ENCODE data around the gene INA.
"Not testable (repeated sequence)": the region's sequence is repeated elsewhere in the genome, so short reads cannot be mapped to it uniquely, and the experiment has no call there.

DNA sequence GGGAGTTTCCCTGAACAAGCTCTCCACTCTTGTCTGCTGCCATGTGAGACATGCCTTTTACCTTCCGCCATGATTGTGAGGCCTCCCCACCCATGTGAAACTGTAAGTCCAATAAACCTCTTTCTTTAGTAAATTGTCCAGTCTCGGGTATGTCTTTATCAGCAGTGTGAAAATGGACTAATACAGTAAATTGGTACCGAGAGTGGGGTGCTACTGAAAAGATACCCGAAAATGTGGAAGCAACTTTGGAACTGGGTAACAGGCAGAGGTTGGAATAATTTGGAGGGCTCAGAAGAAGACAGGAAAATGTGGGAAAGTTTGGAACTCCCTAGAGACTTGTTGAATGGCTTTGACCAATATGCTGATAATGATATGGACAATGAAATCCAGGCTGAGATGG is 18.0 kb upstream of the INA start:
- TF ChIP-seq, protein P1, sequence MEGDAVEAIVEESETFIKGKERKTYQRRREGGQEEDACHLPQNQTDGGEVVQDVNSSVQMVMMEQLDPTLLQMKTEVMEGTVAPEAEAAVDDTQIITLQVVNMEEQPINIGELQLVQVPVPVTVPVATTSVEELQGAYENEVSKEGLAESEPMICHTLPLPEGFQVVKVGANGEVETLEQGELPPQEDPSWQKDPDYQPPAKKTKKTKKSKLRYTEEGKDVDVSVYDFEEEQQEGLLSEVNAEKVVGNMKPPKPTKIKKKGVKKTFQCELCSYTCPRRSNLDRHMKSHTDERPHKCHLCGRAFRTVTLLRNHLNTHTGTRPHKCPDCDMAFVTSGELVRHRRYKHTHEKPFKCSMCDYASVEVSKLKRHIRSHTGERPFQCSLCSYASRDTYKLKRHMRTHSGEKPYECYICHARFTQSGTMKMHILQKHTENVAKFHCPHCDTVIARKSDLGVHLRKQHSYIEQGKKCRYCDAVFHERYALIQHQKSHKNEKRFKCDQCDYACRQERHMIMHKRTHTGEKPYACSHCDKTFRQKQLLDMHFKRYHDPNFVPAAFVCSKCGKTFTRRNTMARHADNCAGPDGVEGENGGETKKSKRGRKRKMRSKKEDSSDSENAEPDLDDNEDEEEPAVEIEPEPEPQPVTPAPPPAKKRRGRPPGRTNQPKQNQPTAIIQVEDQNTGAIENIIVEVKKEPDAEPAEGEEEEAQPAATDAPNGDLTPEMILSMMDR (IDR thresholded peaks at IDR 0.05) = not testable (repeated sequence)
- TF ChIP-seq POLR2A (IDR thresholded peaks at IDR 0.05) = not testable (repeated sequence)

Measured in breast epithelium (tissue), 3 donors.